Heart left ventricle (tissue), 16 donors: ENCODE measurements around the gene RPL5. TPM values are rescaled to one million over a fixed set of nuclear protein-coding genes. Genes with fewer than 3 reads are reported as not detected.

Experiments
- ATAC-seq, 4 donors: fragments of 200-7000 bp; cut with Tn5 transposase; one replicate each; pipeline ENCODE4 v1.9.1; 2020 to 2022; ENCODE audit warnings: moderate library complexity in 4 of 4, mild to moderate bottlenecking in 3 of 4, moderate number of reproducible peaks in 1 of 4
- DNase-seq, 5 donors: peaks; one replicate each; pipeline ENCODE4 v3.0.0-alpha.2; 2020
- H3K27ac ChIP-seq, 12 donors: fragments of 200-600 bp; sonication (generic) in 4 of 12; one replicate each; pipeline versions ENCODE4 v1.5.0 to v1.8.0; 2016 to 2022; ENCODE audit warnings: mild to moderate bottlenecking in 2 of 12
- H3K27me3 ChIP-seq, 9 donors: fragments of 200-600 bp; sonication (generic) in 2 of 9; one replicate each; pipeline versions ENCODE4 v1.5.1 to v1.8.0; 2016 to 2022; ENCODE audit warnings: mild to moderate bottlenecking in 3 of 9
- H3K36me3 ChIP-seq, 9 donors: fragments of 200-600 bp; sonication (generic) in 2 of 9; one replicate each; pipeline versions ENCODE4 v1.5.0 to v1.8.0; 2018 to 2022; ENCODE audit warnings: mild to moderate bottlenecking in 2 of 9
- H3K4me1 ChIP-seq, 12 donors: fragments of 200-600 bp; sonication (generic) in 4 of 12; one replicate each; pipeline versions ENCODE4 v1.5.0 to v1.8.0; 2016 to 2022; ENCODE audit warnings: mild to moderate bottlenecking in 3 of 12
- H3K4me3 ChIP-seq, 12 donors: fragments of 200-600 bp; sonication (generic) in 4 of 12; one replicate each; pipeline versions ENCODE4 v1.5.0 to v1.8.0; 2017 to 2022; ENCODE audit warnings: mild to moderate bottlenecking in 9 of 12, moderate library complexity in 4 of 12
- H3K9me3 ChIP-seq, 12 donors: fragments of 200-600 bp; sonication (generic) in 4 of 12; one replicate each; pipeline versions ENCODE4 v1.5.0 to v1.8.0; 2016 to 2022; ENCODE audit warnings: mild to moderate bottlenecking in 1 of 12
- POLR2A ChIP-seq, 2 donors: fragments of 450-650 bp; IDR thresholded peaks; one replicate each; pipeline ENCODE4 v1.6.1; 2017; ENCODE audit warnings: antibody characterized with exemption in 2 of 2, mild to moderate bottlenecking in 2 of 2, moderate library complexity in 2 of 2
- WGBS, 4 donors: extraction: QIAGEN DNeasy Blood & Tissue Kit in 2 of 4; methylation state at CpG; one replicate each; pipeline versions ENCODE4 v1.1.5 to v1.1.7; 2013 to 2018; 5-methylcytosine and 5-hydroxymethylcytosine counted together
- intact Hi-C, 10 donors: fragments of 100-400 bp; cut with DNase I; formaldehyde crosslinking; loops; one replicate each; pipeline versions ENCODE4 v1.11.1 to v1.14.2; 2022
- polyA plus RNA-seq, 2 donors: library from polyadenylated mRNA; stranded (reverse); fragments of 200-250 nt; gene quantifications; one replicate each; pipeline ENCODE4 v1.2.3, GENCODE V29; 2013
- total RNA-seq, 9 donors: library from RNA; depleted of rRNA in 2 of 9; stranded (reverse); fragments of >200 nt in 2 of 9; fragmentation: NEBNext Ultra II Directional in 3 of 9; extraction: Animal tissue kit (Norgen Biotek cat#: 25700) in 3 of 9; gene quantifications; one replicate each; pipeline versions ENCODE4 v1.1.0 to v1.2.4, GENCODE V29; 2016 to 2023
- TF ChIP-seq, protein P1 (sequence below), 12 donors: fragments of 200-600 bp; sonication (generic) in 4 of 12; IDR thresholded peaks; one replicate each; pipeline versions ENCODE4 v1.5.0 to v1.8.0; 2018 to 2022; ENCODE audit warnings: antibody characterized with exemption in 12 of 12, mild to moderate bottlenecking in 5 of 12
- donor health status: ischemic (EF 13 %, LVEDD 7.1; RV severe dilation, severe dysfunction).
- donor health status: healthy with polysubstance abuse.
- donor health status: DM: no; HTN: yes; CAD: no.
- donor health status: DM: no; HTN: no; CAD: no.
- donor health status: ischemic (EF 25% LVEDD 6.9; RV normal size, moderate dysfunction).
- donor health status: ischemic (EF 25% LVEDD 5.7; RV mildly dilated, moderate dysfunction).
- donor health status: healthy.
- donor health status: DM: yes; HTN: yes; CAD: no.
- donor health status: ischemic (EF 35%, LVEDD 5.7; RV mildly dilated, moderate dysfunction).
- donor health status: nonischemic (EF 11% LVEDD 7.7; RV severe dilation, severe dysfunction).
- donor health status: DM: yes; HTN: yes; CAD: no.
- donor health status: PGD.
- donor health status: ischemic (EF 29% LVEDD 5.4; RV normal size, mild dysfunction).
- donor health status: nonischemic (EF 23%, LVEDD 6.1; RV moderate dilation, normal function).

Gene RPL5
- total and polyA plus RNA-seq, 11 donors, result 463 to 1,711 (median 644) TPM

- 0 to 1% (median 1%) methylated on average over 43 to 94 of the region's 94 CpGs for WGBS, 4 donors
- Histone ChIP-seq H3K27ac (peak within 1 kb of the TSS; percentile 94 to 99 (median 97)), H3K4me1 (peaks cover 0 to 39% (median 20%) of the 10 kb centered on the region in 12 donors), H3K9me3 (no peaks in the 10 kb centered on the region), H3K36me3 (no peaks in the 10 kb centered on the region), H3K4me3 (peak within 1 kb of the TSS; percentile 64 to 95 (median 81)), H3K27me3 (peaks cover 0 to 3% (median 0%) of the 10 kb centered on the region in 9 donors)
- ATAC-seq (peak; percentile 97 to 98 (median 97)), DNase-seq (peak; percentile 94 to 97 (median 96))
- TF ChIP-seq, protein P1, sequence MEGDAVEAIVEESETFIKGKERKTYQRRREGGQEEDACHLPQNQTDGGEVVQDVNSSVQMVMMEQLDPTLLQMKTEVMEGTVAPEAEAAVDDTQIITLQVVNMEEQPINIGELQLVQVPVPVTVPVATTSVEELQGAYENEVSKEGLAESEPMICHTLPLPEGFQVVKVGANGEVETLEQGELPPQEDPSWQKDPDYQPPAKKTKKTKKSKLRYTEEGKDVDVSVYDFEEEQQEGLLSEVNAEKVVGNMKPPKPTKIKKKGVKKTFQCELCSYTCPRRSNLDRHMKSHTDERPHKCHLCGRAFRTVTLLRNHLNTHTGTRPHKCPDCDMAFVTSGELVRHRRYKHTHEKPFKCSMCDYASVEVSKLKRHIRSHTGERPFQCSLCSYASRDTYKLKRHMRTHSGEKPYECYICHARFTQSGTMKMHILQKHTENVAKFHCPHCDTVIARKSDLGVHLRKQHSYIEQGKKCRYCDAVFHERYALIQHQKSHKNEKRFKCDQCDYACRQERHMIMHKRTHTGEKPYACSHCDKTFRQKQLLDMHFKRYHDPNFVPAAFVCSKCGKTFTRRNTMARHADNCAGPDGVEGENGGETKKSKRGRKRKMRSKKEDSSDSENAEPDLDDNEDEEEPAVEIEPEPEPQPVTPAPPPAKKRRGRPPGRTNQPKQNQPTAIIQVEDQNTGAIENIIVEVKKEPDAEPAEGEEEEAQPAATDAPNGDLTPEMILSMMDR (IDR thresholded peaks at IDR 0.05), result peak in 4 of 12 donors; percentile 18 to 51 (median 30)
- TF ChIP-seq POLR2A (IDR thresholded peaks at IDR 0.05), result peak in 1 of 2 donors; percentile 73
- intact Hi-C loops, result loop anchor here in 4 of 10 donors (2.0 to 5.0 kb wide), 5 partner anchors 20 to 48 kb away; partner anchors contain the start of gene RPL5 (in 3 of the 4)
These were observed 47.0 kb upstream of the RPL5 start, which contains the start of gene EVI5 for GRCh38 chr1:92784639-92785500. Gene EVI5 (minus strand): TSS chr1:92785108. CDS start chr1:92736546, 48,562 bp downstream.

DNA sequence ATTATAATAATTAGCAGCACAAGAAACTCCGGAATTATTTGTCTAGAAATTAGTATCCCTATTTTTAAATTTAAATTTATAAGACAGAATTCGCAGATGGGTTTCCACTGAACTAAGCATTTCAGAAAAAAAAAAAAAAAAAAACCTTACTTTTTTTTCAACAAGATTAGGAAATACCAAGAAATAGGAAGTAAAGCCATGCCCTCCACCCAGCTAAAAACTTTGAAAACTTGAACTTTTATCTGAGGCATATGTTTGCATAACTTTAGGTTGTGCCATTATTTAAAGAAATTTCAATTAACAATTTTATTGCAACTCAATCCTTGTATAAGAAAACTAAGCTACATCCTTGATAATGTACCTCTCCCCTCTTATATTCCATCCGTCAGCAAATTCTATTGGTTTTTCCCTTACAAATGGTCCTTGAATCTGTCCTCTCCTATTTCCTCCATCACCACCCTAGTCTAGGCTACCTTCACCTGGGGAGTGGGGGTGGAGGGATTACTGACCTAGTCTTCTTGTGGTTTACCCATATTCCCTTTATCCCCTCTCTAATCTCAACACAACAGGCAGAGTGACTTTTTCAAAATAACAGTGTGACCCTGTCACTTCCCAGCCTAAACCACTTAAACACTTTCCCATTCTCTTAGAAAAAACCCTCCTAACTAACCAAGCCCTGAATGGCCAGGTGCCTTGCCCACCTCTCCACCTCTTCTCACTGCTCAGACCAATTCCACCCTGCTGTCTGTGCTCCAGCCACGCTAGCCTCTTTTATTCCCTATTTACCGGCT, 45.5 kb upstream of the RPL5 start:
- Histone ChIP-seq H3K27me3 (peaks cover 0 to 3% (median 0%) of the 10 kb centered on the region in 9 donors), H3K4me1 (peaks cover 0 to 39% (median 17%) of the 10 kb centered on the region in 12 donors), H3K36me3 (no peaks in the 10 kb centered on the region), H3K27ac (peak overlapping the region in 7 of 12 donors; percentile 94 to 98 (median 97)), H3K4me3 (peak overlapping the region in 8 of 12 donors; percentile 77 to 95 (median 82)), H3K9me3 (no peaks in the 10 kb centered on the region)
- ATAC-seq (no peak), DNase-seq (no peak)
- WGBS, 4 donors, result 84 to 88% (median 85%) methylated on average over 5 of the region's 5 CpGs
- intact Hi-C loops, result loop anchor here in 1 of 10 donors (5.0 kb wide), 1 partner anchor 46 kb away; the partner anchor contains the start of gene RPL5
- TF ChIP-seq POLR2A (IDR thresholded peaks at IDR 0.05), result no peak
- TF ChIP-seq, protein P1 (IDR thresholded peaks at IDR 0.05), result no peak

- Histone ChIP-seq H3K4me1 (peaks cover 0 to 23% (median 6%) of the 10 kb centered on the region in 12 donors), H3K27me3 (no peaks in the 10 kb centered on the region), H3K4me3 (no peak overlapping the region), H3K9me3 (peaks cover 0 to 7% (median 0%) of the 10 kb centered on the region in 12 donors), H3K36me3 (no peaks in the 10 kb centered on the region), H3K27ac (peak overlapping the region in 1 of 12 donors; percentile 7)
- TF ChIP-seq, protein P1 (IDR thresholded peaks at IDR 0.05), result no peak
- TF ChIP-seq POLR2A (IDR thresholded peaks at IDR 0.05), result no peak
- ATAC-seq, result no peak
- no peak for DNase-seq
- intact Hi-C loops, result loop anchor here in 1 of 10 donors (5.0 kb wide), 1 partner anchor 42 kb away; the partner anchor contains the start of gene RPL5
These were observed 41.8 kb upstream of the RPL5 start for GRCh38 chr1:92790081-92790480.
